SH-SY5Y (cell line): Measurements from ENCODE around the gene TSPAN14.

ENCODE experiments used
- GATA2 ChIP-seq: IDR thresholded peaks from 2 replicates; pipeline ENCODE4 v1.6.1; 2011; ENCODE audit warnings: mild to moderate bottlenecking, low read depth, low read length
- GATA3 ChIP-seq: IDR thresholded peaks from 2 replicates; pipeline ENCODE4 v1.6.1; 2011; ENCODE audit warnings: low read depth, mild to moderate bottlenecking, low read length, moderate library complexity

- TF ChIP-seq GATA3 (no peak), GATA2 (no peak)
These were observed 14.8 kb downstream of the TSPAN14 start for GRCh38 chr10:80468806-80469421.
